Measurements from ENCODE around the gene ADARB2. TPM values are rescaled to one million over a fixed set of nuclear protein-coding genes. Genes with fewer than 3 reads are reported as not detected.

ADARB2 gene
- total RNA-seq, 4 donors from 2014 or later, result 0.13 to 6.1 (median 0.57) TPM

DNA sequence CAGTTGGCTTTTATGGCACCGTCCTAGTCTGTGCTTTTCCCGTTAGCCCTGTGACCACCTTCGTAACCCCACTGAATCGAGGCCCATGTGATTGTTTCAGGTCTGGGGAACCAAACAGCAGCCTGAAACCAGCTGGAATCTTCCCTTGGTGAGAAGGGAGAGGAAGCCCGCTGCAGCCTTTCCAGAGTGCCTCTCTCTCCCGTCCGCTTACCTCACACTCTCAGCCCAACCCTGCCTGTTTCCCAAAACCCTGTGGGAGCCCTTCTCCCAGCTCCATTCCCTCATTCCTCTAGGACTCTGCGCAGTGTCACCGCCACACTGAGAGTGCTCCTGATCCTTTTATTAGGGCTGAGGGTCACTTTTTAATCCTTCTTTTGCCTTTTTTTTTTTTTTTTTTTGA lies 541.5 kb downstream of the ADARB2 start:
- TF ChIP-seq, protein P1, sequence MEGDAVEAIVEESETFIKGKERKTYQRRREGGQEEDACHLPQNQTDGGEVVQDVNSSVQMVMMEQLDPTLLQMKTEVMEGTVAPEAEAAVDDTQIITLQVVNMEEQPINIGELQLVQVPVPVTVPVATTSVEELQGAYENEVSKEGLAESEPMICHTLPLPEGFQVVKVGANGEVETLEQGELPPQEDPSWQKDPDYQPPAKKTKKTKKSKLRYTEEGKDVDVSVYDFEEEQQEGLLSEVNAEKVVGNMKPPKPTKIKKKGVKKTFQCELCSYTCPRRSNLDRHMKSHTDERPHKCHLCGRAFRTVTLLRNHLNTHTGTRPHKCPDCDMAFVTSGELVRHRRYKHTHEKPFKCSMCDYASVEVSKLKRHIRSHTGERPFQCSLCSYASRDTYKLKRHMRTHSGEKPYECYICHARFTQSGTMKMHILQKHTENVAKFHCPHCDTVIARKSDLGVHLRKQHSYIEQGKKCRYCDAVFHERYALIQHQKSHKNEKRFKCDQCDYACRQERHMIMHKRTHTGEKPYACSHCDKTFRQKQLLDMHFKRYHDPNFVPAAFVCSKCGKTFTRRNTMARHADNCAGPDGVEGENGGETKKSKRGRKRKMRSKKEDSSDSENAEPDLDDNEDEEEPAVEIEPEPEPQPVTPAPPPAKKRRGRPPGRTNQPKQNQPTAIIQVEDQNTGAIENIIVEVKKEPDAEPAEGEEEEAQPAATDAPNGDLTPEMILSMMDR (IDR thresholded peaks at IDR 0.05), result no peak
- ATAC-seq (ENCODE audit: low FRiP score) (no peak), DNase-seq (ENCODE audit: low spot score) (no peak)

DNA sequence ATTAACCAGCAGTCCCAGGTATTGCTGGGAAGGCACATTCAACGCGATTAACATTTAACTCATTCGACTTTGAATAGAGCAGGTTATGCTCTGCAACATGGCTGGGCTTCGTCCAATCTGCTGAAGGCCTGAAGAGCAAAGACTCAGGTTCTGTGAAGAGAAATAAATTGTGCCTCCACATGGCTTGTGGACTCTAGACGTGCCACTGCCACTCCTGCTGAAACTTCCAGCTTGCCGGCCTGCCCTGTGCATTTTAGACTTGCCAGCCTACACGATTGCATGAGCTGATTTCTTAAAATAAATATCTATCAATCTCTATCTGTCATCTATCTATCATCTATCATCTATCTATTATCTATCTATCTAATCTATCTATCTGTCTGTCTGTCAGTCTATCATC lies 543.2 kb downstream of the ADARB2 start:
- TF ChIP-seq, protein P1 (IDR thresholded peaks at IDR 0.05), result no peak
- ATAC-seq (ENCODE audit: low FRiP score), result no peak
- DNase-seq (ENCODE audit: low spot score), result no peak

DNA sequence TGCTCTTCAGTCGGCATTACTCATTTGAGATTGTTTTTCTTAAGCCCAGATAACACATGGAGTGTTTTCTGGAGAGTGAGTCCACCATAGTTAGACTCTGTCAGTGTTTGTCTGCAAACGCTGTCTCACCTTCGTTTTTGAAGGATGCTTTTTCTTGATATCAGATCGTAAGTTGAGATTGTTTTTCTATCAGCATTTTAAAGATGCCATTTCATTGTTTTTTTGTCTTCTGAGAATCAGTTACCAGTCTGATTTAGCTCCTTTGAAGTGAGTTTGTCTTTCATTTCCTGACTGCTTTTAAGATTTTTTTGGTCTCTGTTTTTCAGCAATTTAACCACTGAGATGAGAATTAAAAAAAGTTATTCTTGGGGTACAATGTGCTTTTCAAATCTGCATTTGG lies 543.8 kb downstream of the ADARB2 start:
- TF ChIP-seq, protein P1 (IDR thresholded peaks at IDR 0.05), result no peak
- ATAC-seq (ENCODE audit: low FRiP score), result no peak

DNA sequence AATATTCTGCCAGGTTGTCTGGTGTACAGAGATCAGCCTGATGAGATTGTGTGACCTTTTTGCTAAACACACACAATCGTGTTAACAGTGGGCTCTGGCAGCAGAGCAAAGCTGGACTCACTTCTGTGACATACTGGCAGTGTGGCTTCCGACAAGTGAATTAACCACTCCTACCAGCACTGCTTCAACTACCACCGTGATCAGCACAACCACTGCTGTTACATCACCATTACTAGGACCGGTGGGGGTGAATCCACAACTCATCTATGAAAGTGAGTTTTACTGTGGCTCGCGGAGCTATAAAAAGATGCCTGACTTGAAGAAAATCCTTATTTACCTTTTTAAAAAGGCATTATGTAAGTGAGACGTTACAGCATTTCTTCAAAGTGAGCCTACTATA lies 545.6 kb downstream of the ADARB2 start:
- DNase-seq (ENCODE audit: low spot score) (no peak), ATAC-seq (ENCODE audit: low FRiP score) (no peak)
- TF ChIP-seq, protein P1 (IDR thresholded peaks at IDR 0.05), result no peak

More for the DNA sequence above, 543.8 kb downstream of the ADARB2 start:
- DNase-seq (ENCODE audit: low spot score), result no peak

DNA sequence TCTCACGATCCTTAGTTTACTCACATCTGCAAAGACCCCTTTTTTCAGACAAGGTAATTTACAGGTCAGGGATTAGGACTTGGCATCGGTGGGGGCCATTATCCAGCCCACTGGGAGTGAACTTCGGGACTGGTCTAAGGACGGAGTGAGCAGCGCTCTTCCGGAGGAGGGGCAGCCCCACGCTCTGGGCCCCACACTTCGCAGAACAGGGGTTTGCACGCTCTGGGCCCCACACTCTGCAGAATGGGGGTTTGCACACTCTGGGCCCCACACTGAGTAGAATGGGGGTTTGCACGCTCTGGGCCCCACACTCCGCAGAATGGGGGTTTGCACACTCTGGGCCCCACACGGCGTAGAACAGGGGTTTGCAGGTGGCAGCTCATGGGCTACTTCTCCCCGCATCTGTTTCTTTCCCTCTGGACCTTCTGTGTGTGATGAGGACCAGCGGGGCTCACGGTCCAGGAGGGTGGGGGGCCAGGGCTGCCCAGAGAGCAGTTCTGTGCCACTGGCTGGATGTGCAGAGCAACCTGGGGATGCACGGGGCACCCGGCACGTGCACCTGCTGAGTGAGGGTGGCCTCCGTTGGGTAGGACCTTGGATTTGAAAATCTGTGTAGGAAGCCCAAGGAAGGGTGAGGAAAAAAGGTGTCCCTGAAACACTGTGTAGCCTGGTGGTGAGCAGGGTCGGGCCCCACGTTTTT lies 546.4 kb downstream of the ADARB2 start:
- DNase-seq (ENCODE audit: low spot score) (no peak), ATAC-seq (ENCODE audit: low FRiP score) (no peak)

DNA sequence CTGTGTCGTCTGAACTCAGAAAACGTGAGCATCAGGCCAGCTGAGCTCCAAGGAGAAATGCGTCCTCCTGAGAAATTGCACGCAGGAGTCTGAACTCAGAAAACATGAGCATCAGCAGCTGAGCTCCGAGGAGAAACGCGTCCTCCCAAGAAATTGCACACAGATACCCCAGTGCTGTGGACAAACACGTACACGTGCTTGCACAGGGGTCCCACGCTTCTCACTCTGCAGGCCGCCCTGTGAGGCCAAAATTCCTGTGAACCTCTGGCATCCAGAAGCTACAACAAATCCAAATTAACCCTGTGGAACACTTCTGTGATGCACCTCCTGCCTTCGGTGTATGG lies 547.3 kb downstream of the ADARB2 start:
- DNase-seq (ENCODE audit: low spot score), result no peak
- no peak for ATAC-seq (ENCODE audit: low FRiP score)
- TF ChIP-seq, protein P1 (IDR thresholded peaks at IDR 0.05), result no peak

More for the DNA sequence above, 546.4 kb downstream of the ADARB2 start:
- TF ChIP-seq, protein P1 (IDR thresholded peaks at IDR 0.05), result no peak
